Measurements from ENCODE around the gene ALDH1L1. TPM values are rescaled to one million over a fixed set of nuclear protein-coding genes. Genes with fewer than 3 reads are reported as not detected.

ALDH1L1 gene
- total and polyA plus RNA-seq, 2 donors: 11.5 to 24.0 TPM

Small RNA genes lying within 50 kb of the gene (small RNA-seq; reads per million reads assigned to genes)
- not detected for gene RNU1-30P

Other genes with a start within 250 kb of the ALDH1L1 start
- gene ROPN1B, start 211.4 kb downstream of the ALDH1L1 start, total RNA-seq: 0.26 TPM
- gene ROPN1B, start 211.4 kb downstream of the ALDH1L1 start, polyA plus RNA-seq: 0.16 TPM
- gene SLC41A3, start 96.5 kb downstream of the ALDH1L1 start, total RNA-seq: 36.3 TPM
- gene SLC41A3, start 96.5 kb downstream of the ALDH1L1 start, polyA plus RNA-seq: 57.1 TPM
- 1.6 TPM for gene KLF15, start 176.8 kb upstream of the ALDH1L1 start, total RNA-seq
- gene KLF15, start 176.8 kb upstream of the ALDH1L1 start, polyA plus RNA-seq: 57.3 TPM
- not detected for gene CFAP100, start 214.3 kb upstream of the ALDH1L1 start, total RNA-seq
- gene CFAP100, start 214.3 kb upstream of the ALDH1L1 start, polyA plus RNA-seq: not detected